ENCODE data around the gene FOXP1. TPM values are rescaled to one million over a fixed set of nuclear protein-coding genes. Genes with fewer than 3 reads are reported as not detected.

The FOXP1 gene
- total and polyA plus RNA-seq, 2 of the 13 experiments (the other 11 are each of a cell fraction or from before 2014, with no cell fraction given): 40.4 to 59.0 TPM

GRCh38 chr3:71542521-71543370 lies 40.8 kb downstream of the FOXP1 start (continued):
- no peak for TF ChIP-seq MLXIP (CRISPR knock-in tag; IDR thresholded peaks at IDR 0.05; ENCODE audit: borderline replicate concordance)

GRCh38 chr3:71541313-71541712 lies 42.2 kb downstream of the FOXP1 start:
- DNase-seq (ENCODE audit: low spot score): no peak
- POLR2A ChIA-PET: no interaction called here
- TF ChIP-seq SIX4 (CRISPR knock-in tag; IDR thresholded peaks at IDR 0.05) (0 out of 2 replicates have a peak, but pooled peaks have one; percentile 54), SIX1 (CRISPR knock-in tag; IDR thresholded peaks at IDR 0.05; ENCODE audit: borderline replicate concordance) (0 out of 2 replicates have a peak, but pooled peaks have one; percentile 17), POGK (CRISPR knock-in tag; conservative IDR thresholded peaks at IDR 0.05) (no peak)
- H3K9me3 ChIP-seq (ENCODE audit: low read length): no peaks in the 10 kb centered on the region
- BruUV-seq (replicated peaks): no TSS peak
- H3K4me2 ChIP-seq (ENCODE audit: low read depth, low read length): no peak overlapping the region
- CTCF ChIA-PET (ENCODE audit: low intra/inter-chr PET ratio, low total read pairs): no interaction called here
- intact Hi-C loops (cut with micrococcal nuclease; ENCODE audit: unreplicated experiment) (no loop called here), in situ Hi-C loops (cut with HindIII; ENCODE audit: extremely low pct_ligation_motif_present, low pct_unique_long_range_greater_than_20kb) (no loop called here)
- H3K27me3 ChIP-seq (ENCODE audit: control insufficient read depth in 1 of 2, insufficient read depth in 2 of 2, low read length in 2 of 2): no peaks in the 10 kb centered on the region
- H2AFZ ChIP-seq (ENCODE audit: low read length): no peak overlapping the region
- no peak overlapping the region for H3K4me3 ChIP-seq (replicated peaks in 1 of 3; ENCODE audit: insufficient read depth in 1 of 3, low read depth in 2 of 3, low read length in 3 of 3)
- H3K27ac ChIP-seq (ENCODE audit: extremely low read length, insufficient read depth, low read length): no peak overlapping the region
- no peak for FAIRE-seq
- peaks cover 7 to 12% of the 10 kb centered on the region in 2 experiments; a peak in 3 of 5 replicates for H3K36me3 ChIP-seq (replicated peaks in 1 of 2; ENCODE audit: control insufficient read depth in 1 of 2, insufficient read depth in 2 of 2, low read length in 2 of 2)
- peaks cover 38% of the 10 kb centered on the region for H3K4me1 ChIP-seq (ENCODE audit: insufficient read depth, low read length)
- 93% methylated on average over 3 of the region's 3 CpGs for WGBS (ENCODE audit: low lambda C conversion rate)
- peaks cover 31% of the 10 kb centered on the region for H3K79me2 ChIP-seq (ENCODE audit: insufficient read depth, low read length)
- ATAC-seq: no peak
- peaks cover 3% of the 10 kb centered on the region for H4K20me1 ChIP-seq (ENCODE audit: insufficient read depth, low read length)
- no peak overlapping the region for H3K9ac ChIP-seq (ENCODE audit: insufficient read depth, low read depth, low read length)
